HCT116 (cell line): ENCODE measurements around the gene AKR7A2. TPM values are rescaled to one million over a fixed set of nuclear protein-coding genes. Genes with fewer than 3 reads are reported as not detected.
"Not testable (repeated sequence)": the region's sequence is repeated elsewhere in the genome, so short reads cannot be mapped to it uniquely, and the experiment has no call there.

Experiments used
- ATAC-seq: fragments of 200-7000 bp; cut with Tn5 transposase; 2 replicates; pipeline ENCODE4 v1.9.1; 2020; ENCODE audit warnings: mild to moderate bottlenecking, moderate library complexity
- BruUV-seq: library from RNA; stranded (reverse); fragments of 400-500 nt; replicated peaks from 2 replicates; lab custom pipeline; 2021; lab: Mats Ljungman, UMichigan
- CTCF ChIA-PET: fragments of 300-600 bp; sonication (Branson Sonifier 250); formaldehyde crosslinking; loops from one replicate; lab custom pipeline; 2021; ENCODE audit warnings: antibody characterized with exemption; lab: Charles Lee
- POLR2A ChIA-PET: fragments of 300-600, 350-600 bp; sonication (Branson Sonifier 250); formaldehyde crosslinking; loops from one replicate; lab custom pipeline; 2021; ENCODE audit warnings: antibody characterized with exemption; lab: Charles Lee
- RAD21 ChIA-PET, 2 experiments: fragments of 300-600 bp; sonication (Branson Sonifier 250); formaldehyde crosslinking; loops; one replicate each; lab custom pipeline; 2023; ENCODE audit warnings: low total read pairs in 2 of 2; ENCODE audit not compliant: uncharacterized antibody in 2 of 2, unreplicated experiment in 2 of 2, low non-redundant PET in 1 of 2; lab: Charles Lee
- DNase-seq: peaks from one replicate; pipeline ENCODE4 v3.0.0-alpha.2; 2010; ENCODE audit warnings: low read depth, low spot score
- H2AFZ ChIP-seq: fragments of 200-600 bp; shearing (Covaris generic), sonication (generic); 2 replicates; pipeline ENCODE4 v1.6.1; 2017; ENCODE audit warnings: low read depth, mixed run types, mixed read lengths, antibody characterized with exemption, low read length; ENCODE audit not compliant: poor library complexity, severe bottlenecking
- H3K27ac ChIP-seq: 2 replicates; pipeline ENCODE4 v1.5.1; 2012; ENCODE audit warnings: low read depth, low read length
- H3K27me3 ChIP-seq: fragments of 200-600 bp; sonication (generic); 2 replicates; pipeline ENCODE4 v1.6.1; 2016; ENCODE audit warnings: mixed run types, low read length, mixed read lengths; ENCODE audit not compliant: insufficient read depth
- H3K36me3 ChIP-seq, 2 experiments: fragments of 200-500 bp in 1 of 2; fragments of 200-600 bp in 1 of 2; sonication (Bioruptor generic) in 1 of 2; sonication (generic) in 1 of 2; 2 replicates each; pipeline versions ENCODE4 v1.5.1 to v1.6.1; 2014 to 2016; ENCODE audit warnings: low read length in 2 of 2, inconsistent platforms in 1 of 2, mixed read lengths in 1 of 2, mixed run types in 1 of 2; ENCODE audit not compliant: insufficient read depth in 2 of 2, control insufficient read depth in 1 of 2
- H3K4me1 ChIP-seq, 2 experiments: fragments of 200-600 bp in 1 of 2; sonication (generic) in 1 of 2; 2 replicates each; pipeline versions ENCODE4 v1.5.1 to v1.6.1; 2012 to 2017; ENCODE audit warnings: low read length in 2 of 2, inconsistent platforms in 1 of 2, mild to moderate bottlenecking in 1 of 2, mixed read lengths in 1 of 2, mixed run types in 1 of 2, moderate library complexity in 1 of 2; ENCODE audit not compliant: insufficient read depth in 2 of 2, control insufficient read depth in 1 of 2
- H3K4me2 ChIP-seq: fragments of 200-600 bp; sonication (generic); 2 replicates; pipeline ENCODE4 v1.6.1; 2017; ENCODE audit warnings: mixed run types, low read length, mixed read lengths
- H3K4me3 ChIP-seq, 2 experiments: fragments of 200-600 bp in 1 of 2; sonication (generic) in 1 of 2; replicated peaks in 1 of 2; 2 replicates each; pipeline ENCODE4 v1.5.1; 2011 to 2016; ENCODE audit warnings: low read length in 2 of 2, control low read depth in 1 of 2, low read depth in 1 of 2, mild to moderate bottlenecking in 1 of 2, mixed read lengths in 1 of 2, mixed run types in 1 of 2
- H3K79me2 ChIP-seq: fragments of 200-600 bp; sonication (generic); 2 replicates; pipeline ENCODE4 v1.6.1; 2017; ENCODE audit warnings: mild to moderate bottlenecking, mixed run types, low read length, moderate library complexity, mixed read lengths; ENCODE audit not compliant: insufficient read depth
- H3K9ac ChIP-seq: fragments of 200-600 bp; sonication (generic); 2 replicates; pipeline ENCODE4 v1.6.1; 2016; ENCODE audit warnings: low read length, mixed read lengths
- H3K9me2 ChIP-seq: fragments of 200-600 bp; sonication (generic), shearing (Covaris generic); 2 replicates; pipeline ENCODE4 v1.6.1; 2017; ENCODE audit warnings: mixed run types, mild to moderate bottlenecking, moderate library complexity; ENCODE audit not compliant: insufficient read depth
- H3K9me3 ChIP-seq, 2 experiments: fragments of 200-500 bp in 1 of 2; fragments of 200-600 bp in 1 of 2; sonication (Bioruptor generic) in 1 of 2; sonication (generic) in 1 of 2; 2 replicates each; pipeline ENCODE4 v1.6.1; 2014 to 2017; ENCODE audit warnings: low read length in 2 of 2, mixed read lengths in 2 of 2, inconsistent platforms in 1 of 2, low read depth in 1 of 2, mild to moderate bottlenecking in 1 of 2, mixed run types in 1 of 2, moderate library complexity in 1 of 2; ENCODE audit not compliant: control insufficient read depth in 1 of 2, insufficient read depth in 1 of 2
- H4K20me1 ChIP-seq: fragments of 200-600 bp; sonication (generic), shearing (Covaris generic); 2 replicates; pipeline ENCODE4 v1.6.1; 2017; ENCODE audit warnings: mixed run types, mild to moderate bottlenecking, moderate library complexity; ENCODE audit not compliant: insufficient read depth
- CBX3 ChIP-seq: IDR thresholded peaks from 2 replicates; pipeline ENCODE4 v1.6.1; 2012; ENCODE audit warnings: low read depth
- CEBPB ChIP-seq: IDR thresholded peaks from 2 replicates; pipeline ENCODE4 v1.6.1; 2012; ENCODE audit warnings: low read depth
- EGR1 ChIP-seq: IDR thresholded peaks from 2 replicates; pipeline ENCODE4 v1.6.1; 2012; ENCODE audit warnings: low read depth
- ELF1 ChIP-seq: IDR thresholded peaks from 2 replicates; pipeline ENCODE4 v1.6.1; 2012; ENCODE audit warnings: low read depth, borderline replicate concordance
- EZH2phosphoT487 ChIP-seq: fragments of 200-600 bp; IDR thresholded peaks from 2 replicates; pipeline ENCODE4 v1.6.1; 2018; ENCODE audit warnings: antibody characterized with exemption, borderline replicate concordance
- FOSL1 ChIP-seq: IDR thresholded peaks from 2 replicates; pipeline ENCODE4 v1.6.1; 2012; ENCODE audit warnings: low read depth
- POLR2A ChIP-seq: IDR thresholded peaks from 2 replicates; pipeline ENCODE4 v1.7.0; 2011; ENCODE audit warnings: borderline replicate concordance; ENCODE audit not compliant: insufficient read depth, insufficient read length; ENCODE audit errors: extremely low read depth
- POLR2AphosphoS5 ChIP-seq: IDR thresholded peaks from 2 replicates; pipeline ENCODE4 v1.6.1; 2011; ENCODE audit warnings: mild to moderate bottlenecking, low read depth, low read length, moderate library complexity
- RAD21 ChIP-seq: IDR thresholded peaks from 2 replicates; pipeline ENCODE4 v1.6.1; 2012; ENCODE audit warnings: low read depth, mild to moderate bottlenecking
- SIN3A ChIP-seq: IDR thresholded peaks from 2 replicates; pipeline ENCODE4 v1.6.1; 2012; ENCODE audit warnings: low read depth
- SP1 ChIP-seq: IDR thresholded peaks from 2 replicates; pipeline ENCODE4 v1.6.1; 2012; ENCODE audit warnings: low read depth
- SRF ChIP-seq: IDR thresholded peaks from 2 replicates; pipeline ENCODE4 v1.6.1; 2012; ENCODE audit warnings: low read depth
- YY1 ChIP-seq: IDR thresholded peaks from 2 replicates; pipeline ENCODE4 v1.6.1; 2011; ENCODE audit warnings: low read length, low read depth, moderate library complexity, mild to moderate bottlenecking; ENCODE audit not compliant: insufficient replicate concordance; ENCODE audit errors: extremely low read depth
- ZFX ChIP-seq: fragments of 450-650 bp; IDR thresholded peaks from 2 replicates; pipeline ENCODE4 v1.6.1; 2017
- intact Hi-C: fragments of 100-400 bp; cut with micrococcal nuclease; formaldehyde crosslinking; loops from 2 replicates; pipeline ENCODE4 v1.10.0; 2022
- total RNA-seq: library from RNA; stranded (reverse); gene quantifications from one replicate; pipeline ENCODE4 v1.2.1, GENCODE V29; 2021; ENCODE audit not compliant: unreplicated experiment
- TF ChIP-seq, protein P1 (sequence below): IDR thresholded peaks from 2 replicates; pipeline ENCODE4 v1.6.1; 2012
- TF ChIP-seq, protein P2 (sequence below), 3 experiments: fragments of 200-600 bp in 1 of 3; sonication (generic) in 1 of 3; IDR thresholded peaks in 2 of 3; conservative IDR thresholded peaks in 1 of 3; 2 replicates each; pipeline ENCODE4 v1.5.1; 2012 to 2017; ENCODE audit warnings: low read depth in 2 of 3, low read length in 2 of 3, antibody characterized with exemption in 1 of 3, borderline replicate concordance in 1 of 3, control low read depth in 1 of 3, mild to moderate bottlenecking in 1 of 3, mixed read lengths in 1 of 3, mixed run types in 1 of 3, moderate library complexity in 1 of 3; ENCODE audit not compliant: insufficient read depth in 1 of 3
- TF ChIP-seq, protein P3 (sequence below): IDR thresholded peaks from 2 replicates; pipeline ENCODE4 v1.6.1; 2011; ENCODE audit warnings: mild to moderate bottlenecking, low read length, moderate library complexity; ENCODE audit not compliant: insufficient replicate concordance; ENCODE audit errors: extremely low read depth

AKR7A2 gene
- total RNA-seq, 1 experiment from 2014 or later: 90.8 TPM

DNA sequence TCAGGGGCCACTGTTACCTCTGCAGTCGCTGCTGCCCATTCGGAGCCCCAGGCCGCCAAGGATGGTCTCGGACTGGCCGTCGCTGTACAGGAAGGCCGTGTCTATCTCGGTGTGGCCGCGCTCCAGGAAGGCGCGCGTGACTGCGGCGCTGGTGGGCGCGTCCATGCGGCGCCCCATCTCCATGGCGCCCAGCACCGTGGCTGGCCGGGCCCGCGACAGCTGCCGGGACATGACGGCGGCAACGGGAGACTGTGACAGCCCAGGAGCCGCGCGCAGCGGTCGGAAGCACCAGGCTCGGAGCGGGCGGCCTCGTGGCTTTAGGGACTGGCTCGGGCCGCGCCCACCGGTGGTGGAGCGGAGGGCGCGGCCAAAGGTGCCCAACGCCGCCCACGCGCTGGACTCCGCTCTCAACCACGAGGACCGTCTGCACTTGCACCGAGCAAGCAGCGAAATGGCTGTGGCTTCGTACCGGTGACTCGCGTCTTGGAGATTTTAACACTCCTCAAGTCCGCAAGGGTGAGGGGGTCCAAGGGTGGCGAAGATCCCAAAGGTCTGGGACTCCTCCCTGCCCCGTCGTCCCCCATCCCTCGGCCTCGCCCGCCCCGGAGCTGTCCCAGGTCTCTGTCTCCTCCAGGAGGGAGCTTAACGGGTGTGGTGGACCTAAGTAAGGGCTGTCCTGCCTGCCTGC, 38.0 kb downstream of the AKR7A2 start:
- H3K36me3 ChIP-seq, H3K4me2 ChIP-seq, DNase-seq, H3K79me2 ChIP-seq, H3K27ac ChIP-seq, H3K9me3 ChIP-seq, CTCF ChIA-PET, H3K4me3 ChIP-seq, H3K9ac ChIP-seq, POLR2A ChIA-PET, H3K9me2 ChIP-seq, H4K20me1 ChIP-seq, BruUV-seq, H3K4me1 ChIP-seq, ATAC-seq, H2AFZ ChIP-seq, RAD21 ChIA-PET, H3K27me3 ChIP-seq, intact Hi-C loops: not testable (repeated sequence)

DNA sequence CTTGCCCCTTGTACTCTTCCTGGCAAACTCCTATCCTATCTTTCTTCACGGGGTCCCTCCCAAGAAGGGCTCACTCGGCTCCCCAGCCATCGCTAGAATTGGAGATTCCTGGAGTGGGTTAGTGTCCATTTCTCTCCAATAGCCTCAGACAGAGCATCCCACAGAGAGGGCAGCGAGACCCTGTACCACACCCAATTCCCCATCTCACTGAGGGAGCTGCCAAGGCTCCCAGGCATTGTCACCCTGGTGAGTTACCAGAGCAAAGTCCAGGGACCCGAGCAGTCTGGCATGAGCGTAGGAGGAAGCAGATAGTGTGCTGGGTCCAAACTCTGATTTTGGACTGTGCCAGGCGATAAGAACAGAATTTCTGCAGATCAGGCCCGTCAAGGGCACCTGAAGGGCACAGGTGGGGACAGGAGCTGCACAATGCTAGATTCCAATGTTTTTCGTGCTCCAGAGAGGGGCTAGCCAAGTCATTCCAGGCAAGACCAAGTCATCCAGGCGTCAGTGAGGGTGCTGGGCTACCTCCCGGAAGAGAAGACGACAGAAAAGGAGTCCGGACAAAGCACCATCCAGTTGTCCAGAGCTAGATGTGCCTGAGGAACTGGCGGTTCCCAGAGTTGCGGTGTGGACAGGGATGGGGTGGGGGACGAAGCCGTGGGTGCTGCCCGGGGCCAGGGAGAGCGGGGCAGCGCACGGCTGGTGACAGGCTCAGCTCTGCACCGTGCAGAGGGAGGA, 38.7 kb downstream of the AKR7A2 start:
- H4K20me1 ChIP-seq: no peaks in the 10 kb centered on the region
- no peak overlapping the region for H3K27ac ChIP-seq
- H3K27me3 ChIP-seq: no peaks in the 10 kb centered on the region
- CTCF ChIA-PET: no interaction called here
- intact Hi-C loops: no loop called here
- TF ChIP-seq ELF1 (no peak), SIN3A (no peak), SRF (no peak), POLR2A (no peak), SP1 (no peak), YY1 (no peak), RAD21 (no peak), CBX3 (no peak), EZH2phosphoT487 (no peak), POLR2AphosphoS5 (no peak), ZFX (no peak), CEBPB (no peak), FOSL1 (no peak), EGR1 (no peak)
- TF ChIP-seq, protein P1, sequence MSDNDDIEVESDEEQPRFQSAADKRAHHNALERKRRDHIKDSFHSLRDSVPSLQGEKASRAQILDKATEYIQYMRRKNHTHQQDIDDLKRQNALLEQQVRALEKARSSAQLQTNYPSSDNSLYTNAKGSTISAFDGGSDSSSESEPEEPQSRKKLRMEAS: no peak
- TF ChIP-seq, protein P2, sequence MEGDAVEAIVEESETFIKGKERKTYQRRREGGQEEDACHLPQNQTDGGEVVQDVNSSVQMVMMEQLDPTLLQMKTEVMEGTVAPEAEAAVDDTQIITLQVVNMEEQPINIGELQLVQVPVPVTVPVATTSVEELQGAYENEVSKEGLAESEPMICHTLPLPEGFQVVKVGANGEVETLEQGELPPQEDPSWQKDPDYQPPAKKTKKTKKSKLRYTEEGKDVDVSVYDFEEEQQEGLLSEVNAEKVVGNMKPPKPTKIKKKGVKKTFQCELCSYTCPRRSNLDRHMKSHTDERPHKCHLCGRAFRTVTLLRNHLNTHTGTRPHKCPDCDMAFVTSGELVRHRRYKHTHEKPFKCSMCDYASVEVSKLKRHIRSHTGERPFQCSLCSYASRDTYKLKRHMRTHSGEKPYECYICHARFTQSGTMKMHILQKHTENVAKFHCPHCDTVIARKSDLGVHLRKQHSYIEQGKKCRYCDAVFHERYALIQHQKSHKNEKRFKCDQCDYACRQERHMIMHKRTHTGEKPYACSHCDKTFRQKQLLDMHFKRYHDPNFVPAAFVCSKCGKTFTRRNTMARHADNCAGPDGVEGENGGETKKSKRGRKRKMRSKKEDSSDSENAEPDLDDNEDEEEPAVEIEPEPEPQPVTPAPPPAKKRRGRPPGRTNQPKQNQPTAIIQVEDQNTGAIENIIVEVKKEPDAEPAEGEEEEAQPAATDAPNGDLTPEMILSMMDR (IDR thresholded peaks at IDR 0.05 in 2 of 3, conservative IDR thresholded peaks at IDR 0.05 in 1 of 3; ENCODE audit: borderline replicate concordance in 1 of 3, insufficient read depth in 1 of 3, low read depth in 2 of 3, low read length in 2 of 3): no peak
- TF ChIP-seq, protein P3, sequence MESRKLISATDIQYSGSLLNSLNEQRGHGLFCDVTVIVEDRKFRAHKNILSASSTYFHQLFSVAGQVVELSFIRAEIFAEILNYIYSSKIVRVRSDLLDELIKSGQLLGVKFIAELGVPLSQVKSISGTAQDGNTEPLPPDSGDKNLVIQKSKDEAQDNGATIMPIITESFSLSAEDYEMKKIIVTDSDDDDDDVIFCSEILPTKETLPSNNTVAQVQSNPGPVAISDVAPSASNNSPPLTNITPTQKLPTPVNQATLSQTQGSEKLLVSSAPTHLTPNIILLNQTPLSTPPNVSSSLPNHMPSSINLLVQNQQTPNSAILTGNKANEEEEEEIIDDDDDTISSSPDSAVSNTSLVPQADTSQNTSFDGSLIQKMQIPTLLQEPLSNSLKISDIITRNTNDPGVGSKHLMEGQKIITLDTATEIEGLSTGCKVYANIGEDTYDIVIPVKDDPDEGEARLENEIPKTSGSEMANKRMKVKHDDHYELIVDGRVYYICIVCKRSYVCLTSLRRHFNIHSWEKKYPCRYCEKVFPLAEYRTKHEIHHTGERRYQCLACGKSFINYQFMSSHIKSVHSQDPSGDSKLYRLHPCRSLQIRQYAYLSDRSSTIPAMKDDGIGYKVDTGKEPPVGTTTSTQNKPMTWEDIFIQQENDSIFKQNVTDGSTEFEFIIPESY: no peak
- H3K9me3 ChIP-seq: no peaks in the 10 kb centered on the region
- no peak overlapping the region for H3K9ac ChIP-seq
- DNase-seq (no peak), ATAC-seq (no peak)
- H3K4me3 ChIP-seq: no peak overlapping the region
- no peak overlapping the region for H2AFZ ChIP-seq
- BruUV-seq: no TSS peak
- POLR2A ChIA-PET: no interaction called here
- no peak overlapping the region for H3K4me2 ChIP-seq
- no peaks in the 10 kb centered on the region for H3K4me1 ChIP-seq
- RAD21 ChIA-PET: no interaction called here
- no peaks in the 10 kb centered on the region for H3K9me2 ChIP-seq
- no peaks in the 10 kb centered on the region for H3K79me2 ChIP-seq
- H3K36me3 ChIP-seq: no peaks in the 10 kb centered on the region
